Prostate gland (tissue), 2 donors: ENCODE data around the gene EHD3.

ENCODE experiments used
- CTCF ChIP-seq, 4 experiments: fragments of 200-600 bp in 2 of 4; fragments of 450-650 bp in 2 of 4; sonication (generic) in 2 of 4; IDR thresholded peaks; 1 replicate in 3 of 4; 2 replicates in 1 of 4; pipeline ENCODE4 v1.5.1; 2016 to 2019; ENCODE audit warnings: antibody characterized with exemption in 4 of 4, mild to moderate bottlenecking in 2 of 4, moderate library complexity in 2 of 4
- POLR2AphosphoS5 ChIP-seq: sonication (generic); formaldehyde crosslinking; IDR thresholded peaks from one replicate; pipeline ENCODE4 v1.6.1; 2017; ENCODE audit warnings: antibody characterized with exemption

- TF ChIP-seq CTCF (IDR thresholded peaks at IDR 0.05) (no peak), POLR2AphosphoS5 (no peak)
Observed at GRCh38 chr2:31196622-31197021, 37.3 kb upstream of the EHD3 start.
